ENCODE results near the gene HNRNPC.
A peak's percentile ranks its signal among the peaks of the same experiment; 100 is the strongest.
"Not testable (repeated sequence)": the region's sequence is repeated elsewhere in the genome, so short reads cannot be mapped to it uniquely, and the experiment has no call there.

The HNRNPC gene

DNA sequence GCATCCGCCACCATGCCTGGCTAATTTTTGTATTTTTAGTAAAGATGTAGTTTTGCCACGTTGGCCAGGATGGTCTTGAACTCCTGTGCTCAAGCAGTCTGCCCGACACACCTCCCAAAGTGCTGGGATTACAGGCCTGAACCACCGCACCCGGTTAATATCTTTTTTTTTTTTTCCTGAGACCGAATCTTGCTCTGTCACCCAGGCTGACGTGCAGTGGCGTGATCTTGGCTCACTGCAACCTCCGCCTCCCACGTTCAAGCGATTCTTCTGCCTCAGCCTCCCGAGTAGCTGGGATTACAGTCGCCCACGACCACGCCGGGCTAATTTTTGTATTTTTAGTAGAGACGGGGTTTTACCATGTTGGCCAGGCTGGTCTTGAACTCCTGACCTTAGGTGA, 3.4 kb upstream of the HNRNPC start:
- H3K4me3 ChIP-seq (ENCODE audit: low read depth, low read length) = not testable (repeated sequence)

DNA sequence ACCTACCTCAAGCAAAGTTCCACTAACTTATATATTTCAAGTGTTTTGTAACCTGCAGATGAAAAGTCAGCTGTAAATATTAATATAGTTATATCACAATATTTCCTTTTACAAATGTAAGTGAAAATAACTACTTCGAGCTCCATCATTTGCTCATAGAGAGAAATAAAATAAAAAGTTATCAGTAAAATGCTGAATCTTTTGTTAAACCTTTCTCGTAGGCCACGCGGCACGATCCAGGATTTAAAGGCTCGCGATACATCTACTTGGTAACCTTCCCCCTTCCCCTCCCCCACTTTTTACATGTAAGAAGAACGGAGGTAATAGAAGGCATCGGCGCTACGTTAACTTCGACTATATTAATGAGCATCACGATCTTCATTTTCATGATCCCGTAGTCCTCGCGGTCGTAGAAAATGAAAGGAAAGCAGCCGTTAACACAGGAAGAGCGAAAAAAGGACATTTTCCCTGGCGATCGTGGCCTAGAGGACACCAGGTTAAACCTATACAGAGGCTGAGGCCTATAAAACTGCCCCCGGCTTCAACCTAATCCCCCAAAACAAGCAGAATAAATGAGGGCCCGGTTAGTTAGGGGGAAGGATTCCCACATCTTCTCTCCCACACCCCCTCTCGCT, 508 bp downstream of the HNRNPC start:
- H3K4me3 ChIP-seq (ENCODE audit: low read depth, low read length) = peak overlapping the region; percentile 99

DNA sequence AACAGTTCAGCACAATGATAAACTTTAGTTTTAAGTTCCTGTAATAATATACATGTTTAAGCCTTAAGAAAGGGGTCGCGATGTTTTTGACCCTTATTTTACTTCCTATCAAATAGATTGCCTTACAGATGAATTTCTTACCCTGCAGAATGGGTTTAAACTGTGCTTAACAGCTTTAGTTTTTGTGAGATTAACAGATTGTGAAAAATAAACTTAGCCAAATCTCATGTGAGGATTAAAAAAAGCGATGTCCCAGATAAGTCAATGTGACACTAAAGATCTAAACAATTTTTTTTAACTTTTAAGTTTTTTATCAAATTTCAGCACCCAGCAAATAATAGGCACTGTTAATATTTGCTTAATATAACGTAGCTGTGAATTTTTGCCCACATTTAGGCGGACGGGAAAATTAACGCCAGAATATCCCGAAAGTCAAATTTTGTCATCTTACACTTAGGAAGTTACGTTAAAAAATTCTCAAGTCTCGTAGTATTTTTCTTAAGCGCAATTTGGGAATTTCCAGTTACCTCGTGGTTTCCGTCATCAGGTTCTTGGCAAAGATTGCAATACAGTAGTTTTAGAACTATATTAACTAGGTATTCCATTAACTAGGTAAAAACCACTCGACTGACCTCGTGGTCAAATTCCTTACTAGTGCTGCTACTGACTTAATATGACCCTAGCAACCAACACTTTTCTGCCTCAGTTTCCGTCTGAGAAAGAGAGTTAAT, 1.2 kb downstream of the HNRNPC start:
- H3K4me3 ChIP-seq (ENCODE audit: low read depth, low read length) = peak overlapping the region; percentile 99

DNA sequence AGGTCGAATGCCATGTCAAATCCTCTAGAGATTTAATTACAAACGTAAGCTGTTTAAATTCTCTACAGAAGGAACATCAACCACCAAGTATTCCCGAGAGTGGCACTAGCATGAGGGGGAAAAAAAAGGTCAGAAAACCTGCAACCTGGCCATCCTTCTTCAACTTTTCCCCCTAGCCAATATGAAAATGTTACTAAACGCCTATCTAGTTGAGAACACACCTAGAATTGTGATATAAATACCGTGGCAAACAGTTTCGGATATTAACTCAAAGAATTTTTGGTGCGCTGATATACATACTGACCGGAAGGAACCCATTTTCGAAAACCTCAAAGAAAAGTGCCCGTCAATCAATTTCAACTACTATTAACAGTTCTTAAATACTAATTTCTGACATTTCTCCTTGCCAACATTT, 1.8 kb downstream of the HNRNPC start:
- peak overlapping the region; percentile 99 for H3K4me3 ChIP-seq (ENCODE audit: low read depth, low read length)

DNA sequence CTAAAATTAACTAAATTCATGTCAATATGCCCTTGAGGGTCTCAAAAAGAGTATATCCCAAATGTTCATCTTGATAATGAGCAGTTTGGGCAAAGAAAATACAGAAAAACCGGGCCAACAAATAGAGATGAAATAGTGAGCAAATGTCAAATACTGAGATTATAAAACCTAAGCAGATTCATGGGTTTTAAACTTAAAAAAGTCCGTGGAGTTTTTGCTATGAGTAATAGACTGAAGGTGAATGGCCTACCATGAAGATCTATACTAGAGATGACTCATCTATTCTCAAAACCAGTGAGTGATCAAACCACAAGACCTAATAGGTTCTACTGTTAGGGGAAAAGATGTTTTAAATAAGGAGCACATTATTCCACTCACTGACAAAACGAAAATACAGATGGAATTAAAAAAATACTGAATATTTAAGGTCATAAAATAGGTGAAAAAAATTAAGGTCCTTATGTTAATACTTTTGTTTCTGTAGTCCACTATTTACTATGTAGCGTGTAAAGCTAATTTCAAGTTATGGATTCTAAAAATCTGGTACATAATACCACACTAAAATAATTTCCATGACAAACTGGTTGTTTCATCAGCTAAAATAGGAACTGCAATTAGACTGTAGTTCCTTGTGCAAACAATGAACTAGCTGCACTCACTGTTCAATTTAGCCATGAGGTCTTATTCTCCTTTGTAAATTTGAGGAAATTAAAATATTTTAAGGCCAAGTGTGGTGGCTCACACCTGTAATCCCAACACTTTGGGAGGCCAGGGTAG, 5.0 kb downstream of the HNRNPC start:
- no peak overlapping the region for H3K4me3 ChIP-seq (ENCODE audit: low read depth, low read length)

DNA sequence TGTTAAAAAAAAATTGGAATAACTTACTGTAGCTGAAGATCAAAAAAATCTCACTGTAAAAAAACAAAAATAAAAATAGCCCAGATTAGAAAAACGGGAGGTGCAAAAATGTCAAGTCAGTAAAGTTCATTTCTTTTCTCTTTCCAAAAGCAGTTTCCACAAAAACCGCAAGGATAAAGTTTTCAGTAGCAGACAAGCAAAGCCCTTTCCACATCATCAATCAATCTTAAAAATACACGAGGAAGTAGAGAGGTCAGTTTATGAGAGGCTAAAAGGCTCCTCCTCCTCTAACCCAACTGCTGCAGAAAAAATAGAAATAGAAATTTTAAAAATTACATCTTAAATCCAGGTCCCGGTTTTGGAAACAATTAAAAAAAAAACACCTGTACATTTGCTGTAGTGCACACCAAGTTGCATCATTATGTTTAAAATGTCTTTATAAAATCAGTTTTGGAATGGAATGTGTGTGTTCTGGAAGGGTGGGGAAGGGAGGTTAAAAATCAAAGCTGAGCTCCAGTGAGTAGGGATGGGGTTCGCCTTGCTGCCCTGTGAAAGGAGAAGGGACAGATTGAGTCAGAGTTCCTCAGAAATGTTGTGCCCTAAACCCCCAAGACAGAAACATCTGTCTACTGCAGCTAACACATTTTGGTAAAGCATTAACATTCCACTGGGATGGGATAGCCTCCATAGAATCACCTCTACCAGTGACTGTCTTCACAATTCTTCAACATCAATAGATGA, 5.8 kb downstream of the HNRNPC start:
- no peak overlapping the region for H3K4me3 ChIP-seq (ENCODE audit: low read depth, low read length)

DNA sequence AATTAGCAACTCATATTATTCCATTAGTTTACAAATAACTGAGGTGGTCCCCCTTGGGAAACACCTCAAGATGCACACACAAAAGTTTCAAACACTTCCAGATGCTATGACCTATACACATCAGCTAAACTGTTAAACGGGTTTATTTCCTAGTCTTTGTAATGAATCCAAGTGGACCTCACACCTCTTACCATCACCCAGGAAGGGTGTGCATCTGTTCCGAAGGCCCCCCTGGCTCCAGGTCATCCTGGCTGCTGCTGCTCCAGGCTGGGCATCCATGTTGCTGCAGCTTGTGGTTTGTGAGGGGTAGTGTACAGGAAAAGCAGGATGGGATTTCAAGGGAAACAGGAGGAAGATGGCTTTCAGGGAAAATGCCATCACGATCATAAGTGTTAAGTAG, 6.8 kb downstream of the HNRNPC start:
- no peak overlapping the region for H3K4me3 ChIP-seq (ENCODE audit: low read depth, low read length)

DNA sequence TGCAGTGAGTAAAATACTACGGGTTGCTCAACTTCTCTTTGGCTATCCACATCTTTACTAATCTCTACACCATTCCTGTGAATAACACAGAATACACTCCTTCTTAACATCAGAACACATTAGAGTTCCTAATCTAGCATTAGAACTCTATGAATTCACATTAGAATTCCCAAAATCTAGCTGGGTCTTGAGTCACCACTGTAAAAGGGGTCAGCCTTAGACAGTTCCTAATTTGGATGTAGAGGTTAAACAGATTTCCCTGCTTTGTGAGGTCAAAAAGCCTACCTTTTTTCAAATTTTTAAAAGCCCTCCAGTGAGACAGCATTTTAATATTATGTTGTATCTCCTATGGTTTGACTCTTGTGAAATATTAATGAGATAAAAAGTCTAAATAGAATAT, 7.4 kb downstream of the HNRNPC start:
- no peak overlapping the region for H3K4me3 ChIP-seq (ENCODE audit: low read depth, low read length)

DNA sequence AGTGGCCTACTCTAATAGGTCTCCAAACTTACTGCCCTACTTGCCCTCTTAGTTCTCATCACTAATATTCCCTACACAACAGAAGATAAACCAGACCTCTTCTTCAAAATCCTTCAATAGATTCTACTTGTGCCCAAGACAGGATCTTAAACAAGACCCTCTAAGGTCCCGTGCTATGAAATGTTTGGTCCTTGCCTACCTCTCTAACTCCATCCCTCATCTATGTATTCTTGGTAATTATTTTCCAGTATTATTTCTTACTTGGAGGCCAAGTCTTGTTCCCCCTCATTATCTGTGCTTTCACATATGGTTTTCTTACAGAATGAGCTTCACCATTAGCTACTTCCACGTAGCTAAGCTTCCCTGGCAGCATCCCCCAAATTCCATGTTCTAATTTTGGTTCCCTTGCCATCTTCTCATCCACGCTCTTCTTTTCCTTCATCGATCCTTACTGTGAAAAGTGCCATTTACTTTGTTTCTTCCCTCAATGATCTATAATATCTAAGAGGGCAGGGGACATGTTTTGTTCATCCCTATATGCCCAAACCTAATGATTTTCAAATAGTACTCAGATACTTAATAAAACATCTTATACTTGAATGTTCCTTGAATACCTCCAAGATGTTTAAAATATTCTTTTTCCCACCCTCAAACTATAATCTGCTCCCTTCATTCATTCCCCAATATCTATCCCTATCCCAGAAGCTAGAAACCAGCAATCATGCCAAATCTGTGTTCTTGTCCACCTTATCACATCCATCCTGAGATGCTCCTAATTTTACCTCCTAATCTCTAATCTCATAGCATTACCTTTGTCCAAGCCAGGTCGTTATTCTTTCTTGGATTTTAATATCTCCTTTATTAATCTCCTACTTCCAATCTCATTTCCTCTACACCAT, 10.1 kb downstream of the HNRNPC start:
- no peak overlapping the region for H3K4me3 ChIP-seq (ENCODE audit: low read depth, low read length)

DNA sequence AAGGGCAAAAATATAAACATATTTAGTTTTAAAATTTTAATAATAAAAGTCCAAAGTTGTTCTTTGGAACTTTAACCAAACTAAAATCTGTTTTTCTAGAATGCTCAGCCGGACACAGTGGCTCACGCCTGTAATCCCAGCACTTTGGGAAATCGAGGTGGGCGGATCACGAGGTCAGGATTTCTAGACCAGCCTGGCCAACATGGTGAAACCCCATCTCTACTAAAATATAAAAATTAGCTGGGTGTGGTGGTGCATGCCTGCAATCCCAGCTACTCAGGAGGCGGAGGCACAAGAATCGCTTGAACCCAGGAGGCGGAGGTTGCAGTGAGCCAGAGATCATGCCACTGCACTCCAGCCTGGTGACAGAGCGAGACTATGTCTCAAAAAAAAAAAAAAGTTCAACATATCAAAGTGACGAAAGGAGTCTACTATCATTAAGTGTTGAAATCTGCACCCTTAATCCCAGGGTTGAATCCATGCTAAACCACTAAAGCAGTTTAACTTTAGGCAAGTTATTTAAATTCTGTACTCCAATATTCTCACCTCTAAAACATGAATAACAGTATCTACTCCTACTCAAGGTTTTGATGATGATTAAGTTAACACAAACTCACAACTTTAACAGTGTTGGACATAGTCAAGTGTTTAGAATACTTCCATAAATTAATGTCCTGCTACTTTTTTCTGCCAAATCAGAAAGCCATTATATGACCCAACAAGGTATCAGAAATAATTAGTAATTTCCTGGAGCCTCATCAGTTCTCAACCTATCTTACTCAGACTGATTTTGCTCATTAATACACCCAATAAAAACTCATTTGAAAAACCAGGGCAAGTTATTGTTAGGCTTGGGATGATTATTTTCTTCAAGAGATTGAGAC, 11.0 kb downstream of the HNRNPC start:
- no peak overlapping the region for H3K4me3 ChIP-seq (ENCODE audit: low read depth, low read length)

DNA sequence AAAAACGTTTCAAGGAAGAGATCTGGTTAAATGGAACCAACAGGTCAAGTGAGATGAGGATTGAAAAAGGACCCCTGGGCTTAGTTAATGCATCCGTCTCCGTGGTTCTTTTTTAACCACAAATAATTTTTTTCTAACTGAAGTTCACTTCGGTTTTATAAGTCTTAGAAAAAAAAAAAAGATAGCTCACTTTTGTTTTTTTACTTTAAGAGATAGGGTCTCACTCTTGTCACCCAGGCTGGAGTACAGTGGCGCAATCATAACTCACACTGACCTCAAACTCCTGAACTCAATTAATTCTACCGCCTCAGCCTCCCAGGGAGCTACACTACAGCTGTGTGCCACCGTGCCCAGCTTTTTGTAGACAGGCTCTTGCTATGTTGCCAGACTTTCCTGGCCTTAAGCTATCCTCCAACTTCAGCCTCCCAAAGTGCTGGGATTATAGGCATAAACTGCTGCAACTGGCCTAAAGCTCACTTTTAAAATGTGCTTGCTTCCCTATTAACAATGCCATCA, 11.8 kb downstream of the HNRNPC start:
- no peak overlapping the region for H3K4me3 ChIP-seq (ENCODE audit: low read depth, low read length)

DNA sequence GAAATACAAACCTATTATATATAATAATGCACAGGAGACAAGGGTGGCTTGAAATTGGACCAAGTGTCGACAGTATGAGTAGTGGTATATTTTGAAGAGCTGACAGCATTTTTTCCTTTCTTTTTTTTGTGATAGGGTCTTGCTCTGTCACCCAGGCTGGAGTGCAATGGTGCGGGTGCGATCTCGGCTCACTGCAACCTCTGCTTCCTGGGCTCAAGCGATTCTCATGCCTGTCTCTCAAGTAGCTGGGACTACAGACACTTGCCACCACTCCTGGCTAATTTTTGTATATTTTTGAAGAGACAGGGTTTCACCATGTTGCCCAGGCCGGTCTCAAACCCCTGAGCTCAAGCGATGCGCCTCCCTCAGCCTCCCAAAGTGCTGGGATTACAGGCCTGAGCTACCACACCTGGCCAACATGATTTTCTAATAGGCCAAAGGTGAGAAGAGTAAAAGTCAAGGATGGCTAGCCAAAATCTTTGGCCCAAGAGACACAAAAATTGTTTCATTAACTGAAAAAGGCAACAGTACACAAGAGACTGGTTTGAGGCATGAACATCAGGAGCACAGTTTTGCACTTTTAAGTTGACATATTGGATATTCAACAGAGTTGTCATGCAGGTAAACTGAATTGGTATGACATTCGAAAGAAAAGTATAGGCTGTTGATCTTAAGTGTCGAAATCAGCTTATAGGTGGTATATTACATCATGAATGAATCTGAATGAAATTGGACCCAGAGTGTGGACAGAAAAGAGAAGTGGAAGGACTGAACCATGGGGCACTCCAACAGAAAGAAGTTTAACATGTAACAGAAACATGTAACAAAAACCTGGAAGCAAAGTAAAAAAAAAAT, 12.5 kb downstream of the HNRNPC start:
- no peak overlapping the region for H3K4me3 ChIP-seq (ENCODE audit: low read depth, low read length)

DNA sequence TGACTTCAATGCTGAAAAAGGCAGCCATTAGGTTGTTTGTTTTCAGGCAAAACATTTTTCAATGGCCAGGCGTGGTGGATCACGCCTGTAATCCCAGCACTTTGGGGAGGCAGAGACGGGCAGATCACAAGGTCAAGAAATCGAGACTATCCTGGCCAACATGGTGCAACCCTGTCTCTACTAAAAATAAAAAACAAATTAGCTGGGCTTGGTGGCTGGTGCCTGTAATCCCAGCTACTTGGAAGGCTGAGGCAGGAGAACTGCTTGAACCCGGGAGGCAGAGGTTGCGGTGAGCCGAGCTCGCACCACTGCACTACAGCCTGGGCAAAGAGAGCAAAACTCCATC, 13.2 kb downstream of the HNRNPC start:
- H3K4me3 ChIP-seq (ENCODE audit: low read depth, low read length) = not testable (repeated sequence)

DNA sequence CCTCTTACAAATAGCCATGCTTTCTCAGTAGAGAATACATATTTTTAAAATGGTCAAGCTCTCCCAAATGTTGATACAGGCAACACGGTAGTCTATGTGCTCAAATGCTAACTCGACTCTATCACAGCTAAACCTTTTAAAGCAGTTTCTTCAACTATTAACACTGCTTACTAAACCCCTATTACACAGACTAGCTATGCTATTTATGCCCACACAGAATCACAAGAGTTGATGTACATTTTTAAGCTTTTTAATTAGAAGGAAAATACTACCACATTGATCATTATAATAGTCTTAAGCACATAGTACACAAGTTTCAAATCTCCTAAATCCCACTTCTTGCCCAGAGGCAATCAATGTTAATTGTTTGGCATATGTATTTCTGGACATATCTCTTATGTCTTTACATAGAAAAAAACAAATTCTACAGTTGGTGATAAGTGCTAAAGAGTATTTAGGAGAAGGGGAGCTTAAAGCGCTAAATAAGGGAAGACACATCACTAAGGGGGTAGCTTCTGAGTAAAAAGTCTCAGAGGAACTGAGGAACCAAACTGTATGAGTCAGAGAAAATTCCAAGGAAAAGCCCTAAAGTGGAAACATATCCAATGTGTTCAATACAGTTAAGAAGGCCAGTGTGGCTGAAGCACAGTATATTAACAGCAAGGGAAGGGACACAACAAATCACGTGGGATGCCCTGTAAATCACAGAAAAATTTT, 13.7 kb downstream of the HNRNPC start:
- no peak overlapping the region for H3K4me3 ChIP-seq (ENCODE audit: low read depth, low read length)

DNA sequence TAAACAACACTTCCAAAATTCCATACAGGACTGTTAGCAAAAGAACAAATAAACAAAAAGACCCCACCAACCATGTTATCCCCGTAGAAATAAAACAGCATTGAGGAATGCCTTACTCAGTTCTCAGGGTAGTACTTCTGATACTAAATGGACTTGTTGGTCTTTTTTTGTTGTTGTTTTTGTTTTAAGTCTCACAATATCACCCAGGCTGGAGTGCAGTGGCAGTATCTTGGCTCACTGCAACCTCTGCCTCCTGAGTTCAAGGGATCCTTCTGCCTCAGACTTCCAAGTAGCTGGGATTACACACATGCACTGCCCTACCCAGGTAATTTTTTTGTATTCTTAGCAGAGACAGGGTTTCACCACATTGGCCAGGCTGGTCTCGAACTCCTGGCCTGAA, 17.1 kb downstream of the HNRNPC start:
- no peak overlapping the region for H3K4me3 ChIP-seq (ENCODE audit: low read depth, low read length)

DNA sequence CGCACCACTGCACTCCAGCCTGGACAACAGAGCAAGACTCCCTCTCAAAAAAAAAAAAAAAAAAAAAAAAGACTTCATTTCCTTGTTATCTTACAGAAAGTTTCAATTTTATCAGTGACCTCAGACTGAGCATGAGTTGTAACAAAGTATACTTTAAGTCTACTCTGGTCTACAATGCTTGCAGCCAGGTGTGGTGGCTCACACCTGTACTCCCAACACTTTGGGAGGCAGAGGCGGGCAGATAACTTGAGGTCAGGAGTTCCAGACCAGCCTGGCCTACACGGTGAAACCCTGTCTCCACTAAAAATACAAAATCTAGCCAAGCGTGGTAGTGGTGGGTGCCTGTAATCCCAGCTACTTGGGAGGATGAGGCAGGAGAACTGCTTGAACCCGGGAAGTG, 18.0 kb downstream of the HNRNPC start:
- no peak overlapping the region for H3K4me3 ChIP-seq (ENCODE audit: low read depth, low read length)

DNA sequence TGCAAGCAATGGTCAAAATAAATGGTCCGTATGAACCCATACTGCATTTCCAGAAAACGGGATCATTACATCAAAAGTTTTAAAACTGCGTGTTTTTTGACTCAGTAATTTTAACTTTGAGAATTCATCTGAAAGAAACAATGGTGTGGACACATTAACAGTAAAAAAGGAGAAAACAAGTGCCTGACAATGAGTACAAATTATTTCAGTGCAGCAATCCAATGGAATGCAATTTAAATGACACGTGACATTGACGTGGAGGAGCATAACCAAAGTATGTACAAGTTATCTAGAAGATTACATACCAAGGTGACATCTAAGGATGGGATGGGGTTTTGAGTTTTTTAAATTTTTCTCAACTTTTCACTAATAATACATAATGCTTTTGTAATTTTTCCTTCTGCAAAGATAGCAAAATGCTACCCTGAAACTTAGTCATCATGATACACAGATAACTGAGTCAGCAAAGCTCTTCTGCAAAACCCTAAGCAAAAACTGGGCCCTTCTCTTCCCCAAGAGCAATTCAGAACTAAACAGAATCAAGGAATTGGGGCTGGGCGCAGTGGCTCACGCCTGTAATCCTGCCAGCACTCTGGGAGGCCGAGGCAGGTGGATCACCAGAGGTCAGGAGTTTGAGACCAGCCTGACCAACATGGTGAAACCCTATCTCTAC, 20.4 kb downstream of the HNRNPC start:
- no peak overlapping the region for H3K4me3 ChIP-seq (ENCODE audit: low read depth, low read length)

Data from iPS-11a (cell line).